MG63 (cell line): ENCODE data around the gene POU6F1. TPM values are rescaled to one million over a fixed set of nuclear protein-coding genes. Genes with fewer than 3 reads are reported as not detected.
A peak's percentile ranks its signal among the peaks of the same experiment; 100 is the strongest.
"Not testable (repeated sequence)": the region's sequence is repeated elsewhere in the genome, so short reads cannot be mapped to it uniquely, and the experiment has no call there.

ENCODE experiments used
- DNase-seq: peaks from one replicate; pipeline ENCODE4 v3.0.0-alpha.2; 2020
- H3K27me3 ChIP-seq: fragments of 250-450 bp; sonication (Bioruptor Pico); 2 replicates; pipeline ENCODE4 v1.5.1; 2020; ENCODE audit warnings: mild to moderate bottlenecking, moderate library complexity
- H3K36me3 ChIP-seq: fragments of 250-450 bp; sonication (Bioruptor Pico); 2 replicates; pipeline ENCODE4 v1.5.1; 2020; ENCODE audit warnings: mild to moderate bottlenecking, moderate library complexity
- H3K4me3 ChIP-seq: fragments of 250-450 bp; sonication (Bioruptor Pico); 2 replicates; pipeline ENCODE4 v1.5.1; 2020; ENCODE audit warnings: mild to moderate bottlenecking, moderate library complexity
- H3K9me3 ChIP-seq: fragments of 250-450 bp; sonication (Bioruptor Pico); 2 replicates; pipeline ENCODE4 v1.5.1; 2020; ENCODE audit warnings: mild to moderate bottlenecking, moderate library complexity
- total RNA-seq: library from RNA; depleted of rRNA; stranded (reverse); fragments of >200 nt; shearing (Covaris generic); gene quantifications from 2 replicates; pipeline ENCODE4 v1.2.3, GENCODE V29; 2014; ENCODE audit warnings: low replicate concordance; rRNA removed

POU6F1 gene
- 0.74 and 2.7 TPM in 2 replicates for total RNA-seq

- Histone ChIP-seq H3K4me3 (peak within 1 kb of the TSS; percentile 69), H3K9me3 (no peaks in the 10 kb centered on the region), H3K27me3 (no peaks in the 10 kb centered on the region), H3K36me3 (0 out of 2 replicates have a peak, but pooled peaks cover 2% of the 10 kb centered on the region)
- peak; percentile 77 for DNase-seq
Measured at GRCh38 chr12:51217968-51218606, at the start of gene POU6F1. POU6F1 (minus strand) TSS chr12:51218062; CDS start chr12:51206836, 11,226 bp downstream.

- Histone ChIP-seq H3K9me3 (no peaks in the 10 kb centered on the region), H3K36me3 (no peaks in the 10 kb centered on the region), H3K4me3 (no peak overlapping the region), H3K27me3 (no peaks in the 10 kb centered on the region)
- DNase-seq, result no peak
Measured at GRCh38 chr12:51265024-51265423, 47.2 kb upstream of the POU6F1 start.

- H3K4me3 ChIP-seq, result no peak overlapping the region
- H3K27me3 ChIP-seq, result no peaks in the 10 kb centered on the region
- DNase-seq, result no peak
- no peaks in the 10 kb centered on the region for H3K36me3 ChIP-seq
- no peaks in the 10 kb centered on the region for H3K9me3 ChIP-seq
Measured at GRCh38 chr12:51264297-51264696, 46.4 kb upstream of the POU6F1 start.

GRCh38 chr12:51263341-51263740, 45.5 kb upstream of the POU6F1 start:
- Histone ChIP-seq H3K36me3 (no peaks in the 10 kb centered on the region), H3K27me3 (no peaks in the 10 kb centered on the region), H3K9me3 (no peaks in the 10 kb centered on the region), H3K4me3 (no peak overlapping the region)
- no peak for DNase-seq

GRCh38 chr12:51262758-51263177, 44.9 kb upstream of the POU6F1 start:
- Histone ChIP-seq H3K36me3 (no peaks in the 10 kb centered on the region), H3K9me3 (no peaks in the 10 kb centered on the region), H3K4me3 (no peak overlapping the region), H3K27me3 (no peaks in the 10 kb centered on the region)
- peak; percentile 58 for DNase-seq

- not testable (repeated sequence) for H3K27me3 ChIP-seq, H3K4me3 ChIP-seq, H3K36me3 ChIP-seq, H3K9me3 ChIP-seq, DNase-seq
Measured at GRCh38 chr12:51259600-51259999, 41.7 kb upstream of the POU6F1 start.

GRCh38 chr12:51254536-51254935, 36.7 kb upstream of the POU6F1 start:
- H3K9me3 ChIP-seq, result no peaks in the 10 kb centered on the region
- H3K36me3 ChIP-seq, result no peaks in the 10 kb centered on the region
- DNase-seq, result no peak
- no peaks in the 10 kb centered on the region for H3K27me3 ChIP-seq
- H3K4me3 ChIP-seq, result no peak overlapping the region

GRCh38 chr12:51253276-51253675, 35.4 kb upstream of the POU6F1 start:
- H3K36me3 ChIP-seq, result no peaks in the 10 kb centered on the region

GRCh38 chr12:51247523-51248206, 29.8 kb upstream of the POU6F1 start:
- H3K27me3 ChIP-seq, result no peaks in the 10 kb centered on the region
- peaks cover 24% of the 10 kb centered on the region for H3K36me3 ChIP-seq
- no peaks in the 10 kb centered on the region for H3K9me3 ChIP-seq
- no peak for DNase-seq
- no peak overlapping the region for H3K4me3 ChIP-seq

More at GRCh38 chr12:51253276-51253675, 35.4 kb upstream of the POU6F1 start:
- Histone ChIP-seq H3K9me3 (no peaks in the 10 kb centered on the region), H3K27me3 (no peaks in the 10 kb centered on the region), H3K4me3 (no peak overlapping the region)
- DNase-seq, result no peak

- peaks cover 34% of the 10 kb centered on the region for H3K36me3 ChIP-seq
- no peaks in the 10 kb centered on the region for H3K27me3 ChIP-seq
- H3K4me3 ChIP-seq, result no peak overlapping the region
- no peak for DNase-seq
- no peaks in the 10 kb centered on the region for H3K9me3 ChIP-seq
Measured at GRCh38 chr12:51246254-51246853, 28.5 kb upstream of the POU6F1 start.

- peaks cover 41% of the 10 kb centered on the region for H3K36me3 ChIP-seq
- H3K27me3 ChIP-seq, result no peaks in the 10 kb centered on the region
- DNase-seq, result no peak
- H3K9me3 ChIP-seq, result no peaks in the 10 kb centered on the region
- no peak overlapping the region for H3K4me3 ChIP-seq
Measured at GRCh38 chr12:51245476-51246253, 27.8 kb upstream of the POU6F1 start.

- peaks cover 50% of the 10 kb centered on the region for H3K36me3 ChIP-seq
- H3K9me3 ChIP-seq, result no peaks in the 10 kb centered on the region
- H3K27me3 ChIP-seq, result no peaks in the 10 kb centered on the region
- DNase-seq, result no peak
- H3K4me3 ChIP-seq, result no peak overlapping the region
Measured at GRCh38 chr12:51244269-51244668, 26.4 kb upstream of the POU6F1 start.

- H3K27me3 ChIP-seq, result no peaks in the 10 kb centered on the region
- H3K36me3 ChIP-seq, result peaks cover 53% of the 10 kb centered on the region
- H3K9me3 ChIP-seq, result no peaks in the 10 kb centered on the region
- H3K4me3 ChIP-seq, result no peak overlapping the region
- no peak for DNase-seq
Measured at GRCh38 chr12:51242876-51243275, 25.0 kb upstream of the POU6F1 start.

GRCh38 chr12:51242120-51242519, 24.3 kb upstream of the POU6F1 start:
- no peak for DNase-seq
- H3K27me3 ChIP-seq, result no peaks in the 10 kb centered on the region
- peaks cover 53% of the 10 kb centered on the region for H3K36me3 ChIP-seq
- no peak overlapping the region for H3K4me3 ChIP-seq
- H3K9me3 ChIP-seq, result no peaks in the 10 kb centered on the region

- DNase-seq, result no peak
- Histone ChIP-seq H3K36me3 (peaks cover 53% of the 10 kb centered on the region), H3K4me3 (no peak overlapping the region), H3K27me3 (no peaks in the 10 kb centered on the region), H3K9me3 (no peaks in the 10 kb centered on the region)
Measured at GRCh38 chr12:51240971-51241370, 23.1 kb upstream of the POU6F1 start.

- Histone ChIP-seq H3K9me3 (no peaks in the 10 kb centered on the region), H3K36me3 (peaks cover 37% of the 10 kb centered on the region), H3K27me3 (no peaks in the 10 kb centered on the region), H3K4me3 (peak within 1 kb of the TSS; percentile 100)
- DNase-seq, result peak; percentile 95
Measured at GRCh38 chr12:51238510-51239334, 20.9 kb upstream of the POU6F1 start, which contains the start of gene DAZAP2. DAZAP2 (plus strand) TSS chr12:51238826; CDS start chr12:51238908, 82 bp downstream.
